CD4-positive, alpha-beta T cell (primary cell): ENCODE data around the gene PLEKHA5. TPM values are rescaled to one million over a fixed set of nuclear protein-coding genes. Genes with fewer than 3 reads are reported as not detected.
"Not testable (repeated sequence)": the region's sequence is repeated elsewhere in the genome, so short reads cannot be mapped to it uniquely, and the experiment has no call there.

Experiments used
- ATAC-seq: fragments of 200-7000 bp; cut with Tn5 transposase; one replicate; pipeline ENCODE4 v1.10.0; 2022; ENCODE audit warnings: mild to moderate bottlenecking; ENCODE audit not compliant: poor library complexity
- CTCF ChIA-PET: fragments of 350-600 bp; sonication (Branson Sonifier 250); formaldehyde crosslinking; loops from one replicate; lab custom pipeline; 2021; ENCODE audit warnings: antibody characterized with exemption, inconsistent platforms; lab: Charles Lee
- POLR2A ChIA-PET: fragments of 350-600 bp; sonication (Branson Sonifier 250); formaldehyde crosslinking; loops from one replicate; lab custom pipeline; 2021; ENCODE audit warnings: antibody characterized with exemption, inconsistent platforms; lab: Charles Lee
- DNase-seq, 14 experiments: peaks; one replicate each; pipeline ENCODE4 v3.0.0-alpha.2; 2013 to 2020; ENCODE audit warnings: mixed read lengths in 2 of 14
- H3K27ac ChIP-seq, 2 donors: one replicate each; pipeline versions ENCODE4 v1.5.1 to v1.7.0; 2013; ENCODE audit warnings: low read length in 2 of 2, low read depth in 1 of 2, mild to moderate bottlenecking in 1 of 2
- H3K27me3 ChIP-seq, 2 experiments: 1 replicate in 1 of 2; 2 replicates in 1 of 2; pipeline versions ENCODE4 v1.6.1 to v1.7.0; 2013; ENCODE audit warnings: low read length in 2 of 2, control low read depth in 1 of 2, mild to moderate bottlenecking in 1 of 2, moderate library complexity in 1 of 2; ENCODE audit not compliant: insufficient read depth in 2 of 2, control insufficient read depth in 1 of 2
- H3K36me3 ChIP-seq: one replicate; pipeline ENCODE4 v1.6.1; 2013; ENCODE audit warnings: low read length, control low read depth; ENCODE audit not compliant: insufficient read depth
- H3K4me1 ChIP-seq: one replicate; pipeline ENCODE4 v1.6.1; 2013; ENCODE audit warnings: low read length, control low read depth; ENCODE audit not compliant: insufficient read depth
- H3K4me3 ChIP-seq: one replicate; pipeline ENCODE4 v1.5.1; 2013; ENCODE audit warnings: mild to moderate bottlenecking, low read length, moderate library complexity
- H3K9me3 ChIP-seq, 2 experiments: 1 replicate in 1 of 2; 2 replicates in 1 of 2; pipeline versions ENCODE4 v1.6.1 to v1.7.0; 2013; ENCODE audit warnings: low read length in 2 of 2, mild to moderate bottlenecking in 2 of 2, control low read depth in 1 of 2, moderate library complexity in 1 of 2; ENCODE audit not compliant: control insufficient read depth in 1 of 2, insufficient read depth in 1 of 2
- H3K27ac Mint-ChIP-seq: one replicate; pipeline ENCODE4 v1.8.0; 2020; ENCODE audit warnings: mixed read lengths
- H3K27me3 Mint-ChIP-seq: one replicate; pipeline ENCODE4 v1.8.0; 2021; ENCODE audit warnings: mixed read lengths
- H3K36me3 Mint-ChIP-seq: one replicate; pipeline ENCODE4 v1.8.0; 2021; ENCODE audit warnings: low read depth, mixed read lengths
- H3K4me1 Mint-ChIP-seq: one replicate; pipeline ENCODE4 v1.8.0; 2021; ENCODE audit warnings: low read depth, mixed read lengths
- H3K4me3 Mint-ChIP-seq: one replicate; pipeline ENCODE4 v1.8.0; 2020; ENCODE audit warnings: mild to moderate bottlenecking, mixed read lengths
- H3K9me3 Mint-ChIP-seq: one replicate; pipeline ENCODE4 v1.8.0; 2020; ENCODE audit warnings: mixed read lengths
- CTCF ChIP-seq: fragments of 200-600 bp; IDR thresholded peaks from one replicate; pipeline ENCODE4 v1.8.0; 2022; ENCODE audit warnings: antibody characterized with exemption, mild to moderate bottlenecking
- intact Hi-C, 2 experiments: fragments of 100-400 bp; cut with DNase I in 1 of 2; cut with micrococcal nuclease in 1 of 2; formaldehyde crosslinking; loops; one replicate each; pipeline versions ENCODE4 v1.15.1 to v1.9.0; 2023 to 2025; cut with DNase I, micrococcal nuclease
- total RNA-seq, 174 experiments: library from RNA in 2 of 174; stranded (reverse) in 2 of 174; gene quantifications; one replicate each; pipeline ENCODE4 v1.2.3 and lab custom pipeline; 2021 to 2026

Gene PLEKHA5
- total RNA-seq, 2 experiments from 2014 or later = 4.5 to 5.4 TPM

- no peaks in the 10 kb centered on the region for H3K4me1 Mint-ChIP-seq
Measured at GRCh38 chr12:19168644-19169043, 39.1 kb downstream of the PLEKHA5 start.

GRCh38 chr12:19169222-19169621 lies 39.7 kb downstream of the PLEKHA5 start:
- no peaks in the 10 kb centered on the region for H3K27me3 Mint-ChIP-seq
- H3K4me1 Mint-ChIP-seq = no peaks in the 10 kb centered on the region

More at GRCh38 chr12:19168644-19169043, 39.1 kb downstream of the PLEKHA5 start:
- Mint-ChIP-seq H3K9me3 (no peaks in the 10 kb centered on the region), H3K36me3 (no peaks in the 10 kb centered on the region), H3K27me3 (no peaks in the 10 kb centered on the region), H3K4me3 (no peak overlapping the region), H3K27ac (no peak overlapping the region)
- Histone ChIP-seq H3K4me1 (no peaks in the 10 kb centered on the region), H3K27ac (no peak overlapping the region), H3K27me3 (no peaks in the 10 kb centered on the region), H3K36me3 (no peaks in the 10 kb centered on the region), H3K9me3 (no peaks in the 10 kb centered on the region), H3K4me3 (no peak overlapping the region)
- CTCF ChIA-PET = no interaction called here
- TF ChIP-seq CTCF = no peak
- DNase-seq = no peak
- no peak for ATAC-seq
- POLR2A ChIA-PET = no interaction called here
- intact Hi-C loops = no loop called here

GRCh38 chr12:19170286-19170685 lies 40.8 kb downstream of the PLEKHA5 start:
- H3K27me3 ChIP-seq, H3K4me3 ChIP-seq, ATAC-seq, H3K36me3 ChIP-seq, CTCF ChIA-PET, H3K4me3 Mint-ChIP-seq, H3K27me3 Mint-ChIP-seq, H3K4me1 ChIP-seq, H3K27ac Mint-ChIP-seq, H3K9me3 ChIP-seq, intact Hi-C loops, POLR2A ChIA-PET, H3K4me1 Mint-ChIP-seq, H3K36me3 Mint-ChIP-seq, DNase-seq, H3K9me3 Mint-ChIP-seq, H3K27ac ChIP-seq: not testable (repeated sequence)

More at GRCh38 chr12:19169222-19169621, 39.7 kb downstream of the PLEKHA5 start:
- Mint-ChIP-seq H3K9me3 (no peaks in the 10 kb centered on the region), H3K27ac (no peak overlapping the region), H3K4me3 (no peak overlapping the region), H3K36me3 (no peaks in the 10 kb centered on the region)
- Histone ChIP-seq H3K9me3 (no peaks in the 10 kb centered on the region), H3K4me1 (no peaks in the 10 kb centered on the region), H3K27me3 (no peaks in the 10 kb centered on the region), H3K4me3 (no peak overlapping the region), H3K27ac (no peak overlapping the region), H3K36me3 (no peaks in the 10 kb centered on the region)
- no peak for DNase-seq
- ChIA-PET CTCF (no interaction called here), POLR2A (no interaction called here)
- no peak for TF ChIP-seq CTCF
- no peak for ATAC-seq
- intact Hi-C loops = no loop called here

- Histone ChIP-seq H3K4me1 (no peaks in the 10 kb centered on the region), H3K27ac (no peak overlapping the region), H3K27me3 (no peaks in the 10 kb centered on the region), H3K36me3 (no peaks in the 10 kb centered on the region), H3K4me3 (no peak overlapping the region), H3K9me3 (no peaks in the 10 kb centered on the region)
- DNase-seq = no peak
- Mint-ChIP-seq H3K4me3 (no peak overlapping the region), H3K27me3 (no peaks in the 10 kb centered on the region), H3K9me3 (no peaks in the 10 kb centered on the region), H3K36me3 (no peaks in the 10 kb centered on the region), H3K4me1 (no peaks in the 10 kb centered on the region), H3K27ac (no peak overlapping the region)
- ATAC-seq = no peak
- ChIA-PET POLR2A (no interaction called here), CTCF (no interaction called here)
- intact Hi-C loops = no loop called here
- TF ChIP-seq CTCF = no peak
Measured at GRCh38 chr12:19171731-19172130, 42.2 kb downstream of the PLEKHA5 start.
